Uterus (tissue), 2 donors: ENCODE measurements around the gene ANGPT4.

Experiments used
- CTCF ChIP-seq, 4 experiments: fragments of 200-600 bp in 2 of 4; fragments of 450-650 bp in 2 of 4; sonication (generic) in 2 of 4; IDR thresholded peaks; one replicate each; pipeline ENCODE4 v1.5.1; 2016 to 2019; ENCODE audit warnings: antibody characterized with exemption in 4 of 4, mild to moderate bottlenecking in 2 of 4, moderate library complexity in 1 of 4
- POLR2A ChIP-seq, 2 donors: fragments of 450-650 bp; IDR thresholded peaks; one replicate each; pipeline ENCODE4 v1.6.1; 2016; ENCODE audit warnings: antibody characterized with exemption in 2 of 2, mild to moderate bottlenecking in 1 of 2, moderate library complexity in 1 of 2

- TF ChIP-seq CTCF (IDR thresholded peaks at IDR 0.05): no peak
- no peak for TF ChIP-seq POLR2A (IDR thresholded peaks at IDR 0.05)
Measured at GRCh38 chr20:920311-920710, 4.2 kb upstream of the ANGPT4 start.
